OCI-LY1 (cell line): ENCODE results near the gene MLPH.

Experiments used
- CTCF ChIP-seq: fragments of 200-600 bp; sonication (generic), shearing (Covaris generic); IDR thresholded peaks from 2 replicates; pipeline ENCODE4 v1.5.1; 2017; ENCODE audit warnings: mild to moderate bottlenecking, antibody characterized with exemption, low read length, moderate library complexity, mixed read lengths
- EZH2 ChIP-seq: fragments of 200-600 bp; sonication (generic), shearing (Covaris generic); IDR thresholded peaks from 2 replicates; pipeline ENCODE4 v1.8.0; 2017; ENCODE audit warnings: borderline replicate concordance, mixed run types, mild to moderate bottlenecking, antibody characterized with exemption, low read length, moderate library complexity, mixed read lengths

DNA sequence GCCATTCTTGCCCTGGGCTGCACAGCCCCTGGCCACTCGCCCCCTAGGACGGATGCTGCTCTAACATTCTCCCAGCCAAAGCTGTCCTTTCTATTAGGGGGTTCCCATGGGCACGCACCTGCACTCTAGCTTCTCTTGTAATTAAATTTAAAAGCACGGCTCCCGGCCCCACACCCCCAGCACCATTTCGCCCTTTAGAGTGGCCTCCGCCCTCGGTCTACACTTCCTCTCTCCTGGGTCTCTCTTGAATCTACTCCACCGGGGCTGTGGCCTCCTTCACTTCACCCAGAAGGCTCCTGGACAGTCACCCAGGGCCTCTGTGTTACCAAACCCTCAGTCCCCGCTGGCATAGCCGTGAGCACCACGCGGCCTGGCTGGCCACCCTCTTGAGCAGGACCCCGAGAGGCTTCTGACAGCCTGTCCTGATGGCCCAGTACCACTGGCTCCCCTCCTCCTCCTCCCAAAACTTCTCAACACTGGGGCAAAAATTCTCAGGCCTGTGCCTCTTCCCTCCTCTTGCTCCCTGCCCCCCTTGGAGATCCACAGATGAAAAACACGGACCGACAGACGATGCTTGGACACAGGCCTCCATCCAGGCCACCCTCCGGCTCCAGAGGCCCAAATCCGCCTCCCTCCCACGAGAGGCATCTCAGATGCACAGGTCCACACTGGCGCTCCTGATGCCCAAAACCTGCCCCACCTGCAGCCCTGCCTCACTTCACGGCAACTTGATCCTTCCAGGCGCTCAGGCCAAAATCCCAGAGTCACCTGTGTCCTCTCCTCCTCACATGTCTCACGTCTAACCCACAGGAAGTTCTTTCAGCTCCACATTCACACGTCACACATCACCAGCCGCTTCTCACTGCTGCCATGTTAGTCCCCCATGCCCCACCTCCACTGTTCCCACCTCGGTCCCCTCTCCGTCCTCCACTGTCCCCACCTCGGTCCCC, 110.4 kb downstream of the MLPH start:
- TF ChIP-seq CTCF (no peak), EZH2 (no peak)
